ENCODE data around the gene ZNF726. TPM values are rescaled to one million over a fixed set of nuclear protein-coding genes. Genes with fewer than 3 reads are reported as not detected.

The ZNF726 gene
- total RNA-seq, 1 donor from 2014 or later, result 0.37 TPM

DNA sequence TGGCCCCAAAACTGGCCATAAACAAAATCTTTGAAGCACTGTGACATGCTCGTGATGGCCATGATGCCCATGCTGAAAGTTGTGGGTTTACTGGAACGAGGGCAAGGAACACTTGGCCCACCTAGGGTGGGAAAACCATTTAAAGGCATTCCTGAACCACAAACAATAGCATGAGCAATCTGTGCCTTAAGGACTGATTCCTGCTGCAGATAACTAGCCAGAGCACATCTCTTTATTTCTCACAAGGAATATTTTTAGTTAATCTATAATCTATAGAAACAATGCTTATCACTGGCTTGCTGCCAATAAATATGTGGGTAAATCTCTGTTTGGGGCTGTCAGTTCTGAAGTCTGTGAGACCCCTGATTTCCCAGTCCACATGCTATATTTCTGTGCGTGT lies 10.3 kb upstream of the ZNF726 start:
- H3K36me3 Mint-ChIP-seq (ENCODE audit: low read depth), result peaks cover 5% of the 10 kb centered on the region
- no peak overlapping the region for H3K27ac Mint-ChIP-seq (ENCODE audit: unreplicated experiment)
- H3K9me3 Mint-ChIP-seq, result peaks cover 30% of the 10 kb centered on the region
- DNase-seq (ENCODE audit: low read depth, low spot score), result no peak
- no peaks in the 10 kb centered on the region for H3K4me1 Mint-ChIP-seq
- TF ChIP-seq, protein P1, sequence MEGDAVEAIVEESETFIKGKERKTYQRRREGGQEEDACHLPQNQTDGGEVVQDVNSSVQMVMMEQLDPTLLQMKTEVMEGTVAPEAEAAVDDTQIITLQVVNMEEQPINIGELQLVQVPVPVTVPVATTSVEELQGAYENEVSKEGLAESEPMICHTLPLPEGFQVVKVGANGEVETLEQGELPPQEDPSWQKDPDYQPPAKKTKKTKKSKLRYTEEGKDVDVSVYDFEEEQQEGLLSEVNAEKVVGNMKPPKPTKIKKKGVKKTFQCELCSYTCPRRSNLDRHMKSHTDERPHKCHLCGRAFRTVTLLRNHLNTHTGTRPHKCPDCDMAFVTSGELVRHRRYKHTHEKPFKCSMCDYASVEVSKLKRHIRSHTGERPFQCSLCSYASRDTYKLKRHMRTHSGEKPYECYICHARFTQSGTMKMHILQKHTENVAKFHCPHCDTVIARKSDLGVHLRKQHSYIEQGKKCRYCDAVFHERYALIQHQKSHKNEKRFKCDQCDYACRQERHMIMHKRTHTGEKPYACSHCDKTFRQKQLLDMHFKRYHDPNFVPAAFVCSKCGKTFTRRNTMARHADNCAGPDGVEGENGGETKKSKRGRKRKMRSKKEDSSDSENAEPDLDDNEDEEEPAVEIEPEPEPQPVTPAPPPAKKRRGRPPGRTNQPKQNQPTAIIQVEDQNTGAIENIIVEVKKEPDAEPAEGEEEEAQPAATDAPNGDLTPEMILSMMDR (conservative IDR thresholded peaks at IDR 0.05), result no peak
- H3K4me3 Mint-ChIP-seq, result no peak overlapping the region
- no peaks in the 10 kb centered on the region for H3K27me3 Mint-ChIP-seq (ENCODE audit: low read depth)

DNA sequence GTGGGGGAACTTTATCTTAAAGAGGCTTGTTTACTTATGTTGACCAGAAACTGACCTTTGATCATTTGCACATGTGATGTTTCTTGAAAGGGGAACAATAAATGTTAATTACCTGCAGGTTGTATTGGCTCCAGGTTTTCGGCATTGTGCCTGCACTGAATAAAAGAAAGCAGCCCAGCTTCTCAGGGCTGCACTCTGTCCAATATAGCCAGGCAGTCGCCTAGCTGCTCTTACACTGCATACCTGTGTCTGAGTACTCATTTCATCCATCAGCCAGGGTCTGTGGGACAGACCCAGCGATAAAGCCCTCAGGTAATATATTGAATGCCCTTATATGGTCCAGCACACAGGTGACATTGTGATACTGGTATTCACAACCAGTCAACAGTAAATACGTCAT lies 8.9 kb upstream of the ZNF726 start:
- Mint-ChIP-seq H3K27me3 (ENCODE audit: low read depth) (no peaks in the 10 kb centered on the region), H3K9me3 (peaks cover 36% of the 10 kb centered on the region), H3K4me3 (no peak overlapping the region), H3K27ac (ENCODE audit: unreplicated experiment) (no peak overlapping the region), H3K4me1 (no peaks in the 10 kb centered on the region), H3K36me3 (ENCODE audit: low read depth) (peaks cover 10% of the 10 kb centered on the region)
- TF ChIP-seq, protein P1 (conservative IDR thresholded peaks at IDR 0.05), result no peak
- no peak for DNase-seq (ENCODE audit: low read depth, low spot score)

DNA sequence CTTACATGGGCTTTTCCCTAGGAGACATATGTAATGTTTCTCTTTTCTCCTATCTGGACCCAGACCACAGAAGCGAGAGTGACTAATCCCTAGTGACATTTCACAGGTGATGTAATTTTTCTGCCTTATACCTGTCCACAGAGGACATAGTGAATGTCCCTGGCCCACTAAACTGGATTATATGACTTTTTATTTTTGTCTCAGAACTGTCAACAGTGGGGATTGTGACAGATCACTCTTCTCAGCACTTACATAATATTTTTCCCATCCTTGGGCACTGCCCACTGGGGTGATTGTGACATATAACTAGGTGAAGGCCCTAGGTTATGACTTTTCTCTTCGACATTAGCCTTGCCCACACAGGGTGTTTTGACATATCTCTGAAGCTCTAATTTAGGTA lies 7.9 kb upstream of the ZNF726 start:
- Mint-ChIP-seq H3K36me3 (ENCODE audit: low read depth) (peaks cover 10% of the 10 kb centered on the region), H3K4me3 (no peak overlapping the region), H3K27ac (ENCODE audit: unreplicated experiment) (no peak overlapping the region), H3K4me1 (no peaks in the 10 kb centered on the region), H3K27me3 (ENCODE audit: low read depth) (no peaks in the 10 kb centered on the region), H3K9me3 (peaks cover 31% of the 10 kb centered on the region)
- TF ChIP-seq, protein P1 (conservative IDR thresholded peaks at IDR 0.05), result no peak
- DNase-seq (ENCODE audit: low read depth, low spot score), result no peak

DNA sequence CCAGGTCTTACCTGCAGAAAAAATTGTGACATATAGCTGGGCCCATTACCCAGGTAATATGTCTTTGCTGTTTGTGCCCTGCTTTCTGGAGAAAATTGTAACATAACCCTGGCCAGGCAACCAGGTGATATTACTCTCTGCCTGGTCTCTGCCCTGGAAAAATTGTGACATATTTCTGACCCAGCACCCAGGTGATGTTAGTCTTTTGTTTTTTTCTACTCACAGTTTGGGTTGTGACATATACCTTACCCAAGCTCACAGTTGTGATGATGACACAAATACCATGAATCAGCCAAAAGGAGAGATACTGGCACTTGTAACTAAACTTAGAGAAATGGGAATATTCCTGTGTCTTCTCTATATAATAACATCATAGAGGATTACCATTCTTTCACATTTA lies 6.5 kb upstream of the ZNF726 start:
- TF ChIP-seq, protein P1 (conservative IDR thresholded peaks at IDR 0.05), result no peak
- Mint-ChIP-seq H3K4me1 (no peaks in the 10 kb centered on the region), H3K27ac (ENCODE audit: unreplicated experiment) (no peak overlapping the region), H3K4me3 (no peak overlapping the region), H3K36me3 (ENCODE audit: low read depth) (peaks cover 10% of the 10 kb centered on the region), H3K9me3 (peaks cover 31% of the 10 kb centered on the region), H3K27me3 (ENCODE audit: low read depth) (no peaks in the 10 kb centered on the region)
- no peak for DNase-seq (ENCODE audit: low read depth, low spot score)

DNA sequence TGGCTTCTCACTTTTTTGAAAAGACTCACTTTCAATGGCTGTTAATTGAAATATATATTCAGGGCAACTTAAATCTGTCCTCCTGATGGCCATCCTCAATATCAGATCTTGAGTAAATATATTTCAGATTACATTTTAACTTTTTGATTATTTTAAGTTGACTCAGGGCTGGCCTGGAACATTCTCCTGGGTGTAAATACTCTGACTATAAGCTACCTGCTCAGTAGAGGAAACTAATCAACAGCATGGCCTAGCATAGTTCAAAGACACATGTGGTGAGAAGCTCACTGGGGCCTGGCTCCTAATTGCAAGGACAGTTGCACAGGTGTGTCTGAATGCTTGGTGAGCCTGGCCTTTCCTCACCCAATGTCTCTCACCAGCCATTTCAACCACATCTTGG lies 5.5 kb upstream of the ZNF726 start:
- no peak overlapping the region for H3K27ac Mint-ChIP-seq (ENCODE audit: unreplicated experiment)
- no peaks in the 10 kb centered on the region for H3K27me3 Mint-ChIP-seq (ENCODE audit: low read depth)
- no peaks in the 10 kb centered on the region for H3K4me1 Mint-ChIP-seq
- no peak overlapping the region for H3K4me3 Mint-ChIP-seq
- TF ChIP-seq, protein P1 (conservative IDR thresholded peaks at IDR 0.05), result no peak
- H3K36me3 Mint-ChIP-seq (ENCODE audit: low read depth), result peaks cover 16% of the 10 kb centered on the region
- peaks cover 29% of the 10 kb centered on the region for H3K9me3 Mint-ChIP-seq
- no peak for DNase-seq (ENCODE audit: low read depth, low spot score)

DNA sequence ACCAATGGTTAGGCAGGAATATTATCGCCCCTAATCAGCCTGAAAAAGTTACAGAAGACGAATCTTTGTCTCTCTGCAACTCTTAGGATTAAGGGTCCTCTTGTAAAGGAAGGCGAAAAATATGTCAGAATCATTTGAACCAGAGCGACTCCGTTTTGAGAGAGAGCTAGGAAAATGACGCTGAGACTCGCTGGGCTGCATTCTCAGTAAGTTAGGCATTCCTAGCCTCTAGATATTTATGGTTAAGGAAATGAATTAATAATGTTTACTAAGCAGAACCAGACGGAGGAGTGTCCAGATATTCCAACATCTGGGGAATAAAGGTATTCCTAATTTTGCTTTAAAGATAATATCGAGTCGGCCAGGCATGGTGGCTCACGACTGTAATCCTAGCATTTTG lies 755 bp upstream of the ZNF726 start:
- Mint-ChIP-seq H3K27ac (ENCODE audit: unreplicated experiment) (no peak overlapping the region), H3K27me3 (ENCODE audit: low read depth) (no peaks in the 10 kb centered on the region), H3K4me1 (no peaks in the 10 kb centered on the region), H3K36me3 (ENCODE audit: low read depth) (peaks cover 13% of the 10 kb centered on the region), H3K9me3 (peaks cover 18% of the 10 kb centered on the region), H3K4me3 (no peak overlapping the region)
- TF ChIP-seq, protein P1 (conservative IDR thresholded peaks at IDR 0.05), result no peak
- no peak for DNase-seq (ENCODE audit: low read depth, low spot score)
